HCEC 1CT (cell line): ENCODE measurements around the gene RMI2.
A peak's percentile ranks its signal among the peaks of the same experiment; 100 is the strongest.
"Not testable (repeated sequence)": the region's sequence is repeated elsewhere in the genome, so short reads cannot be mapped to it uniquely, and the experiment has no call there.

Source experiments
- DNase-seq: peaks from one replicate; pipeline ENCODE4 v3.0.0-alpha.2; 2017

Gene RMI2

DNA sequence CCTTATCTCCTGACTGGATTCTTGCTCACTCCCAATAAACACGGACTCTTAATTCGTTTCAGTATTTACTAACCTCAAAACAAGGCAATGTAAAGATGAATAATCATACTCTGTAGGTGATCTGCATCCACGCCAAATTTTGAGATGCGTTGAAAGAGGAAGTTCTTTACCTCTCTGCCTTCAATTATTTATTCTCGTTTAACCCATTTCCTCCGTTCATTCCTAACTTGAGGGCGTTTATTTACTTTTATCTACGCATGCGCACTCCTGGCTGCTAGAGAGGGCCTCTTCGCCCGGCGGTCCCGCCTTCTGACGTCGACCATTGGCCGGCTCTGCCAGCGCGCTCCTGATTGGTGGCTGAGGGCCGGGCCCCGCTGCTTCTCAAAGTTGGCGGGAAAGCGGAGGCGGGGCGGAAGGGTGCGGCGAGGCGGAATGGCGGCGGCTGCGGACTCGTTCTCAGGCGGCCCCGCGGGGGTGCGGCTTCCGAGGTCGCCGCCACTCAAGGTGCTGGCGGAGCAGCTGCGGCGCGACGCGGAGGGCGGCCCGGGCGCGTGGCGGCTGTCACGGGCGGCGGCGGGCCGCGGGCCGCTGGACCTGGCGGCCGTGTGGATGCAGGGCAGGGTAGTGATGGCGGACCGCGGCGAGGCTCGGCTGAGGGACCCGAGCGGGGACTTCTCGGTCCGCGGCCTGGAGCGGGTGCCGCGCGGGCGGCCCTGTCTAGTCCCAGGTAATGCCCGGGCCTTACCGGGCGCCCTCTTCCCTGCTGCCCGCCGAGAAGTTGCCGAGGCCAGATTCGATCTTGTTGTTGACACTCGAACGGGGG, at the start of gene RMI2:
TSS of gene RMI2 (plus strand) at position 420 of the 823 bp plus-strand sequence. CDS start at position 433, 13 bp downstream.
- peak; percentile 95 for DNase-seq

GRCh38 chr16:11295672-11296071, 49.6 kb upstream of the RMI2 start:
- no peak for DNase-seq

DNA sequence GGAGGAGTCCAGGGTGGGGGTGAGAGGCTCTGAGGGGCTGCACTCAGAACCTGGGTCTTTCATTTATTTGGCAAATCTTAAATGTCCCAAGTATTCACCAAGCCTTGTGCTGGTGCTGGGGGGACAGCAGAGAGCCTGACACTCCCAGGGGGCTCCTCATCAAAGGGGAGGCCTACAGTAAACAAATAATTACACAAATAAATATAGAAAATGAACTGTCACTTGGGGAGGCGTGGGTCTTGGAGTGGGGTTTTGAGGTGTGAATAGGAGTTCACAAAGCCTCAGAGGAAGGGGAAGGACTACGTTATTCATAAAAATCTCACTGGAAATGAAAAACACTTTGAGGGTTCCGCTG, 48.9 kb upstream of the RMI2 start:
- no peak for DNase-seq

DNA sequence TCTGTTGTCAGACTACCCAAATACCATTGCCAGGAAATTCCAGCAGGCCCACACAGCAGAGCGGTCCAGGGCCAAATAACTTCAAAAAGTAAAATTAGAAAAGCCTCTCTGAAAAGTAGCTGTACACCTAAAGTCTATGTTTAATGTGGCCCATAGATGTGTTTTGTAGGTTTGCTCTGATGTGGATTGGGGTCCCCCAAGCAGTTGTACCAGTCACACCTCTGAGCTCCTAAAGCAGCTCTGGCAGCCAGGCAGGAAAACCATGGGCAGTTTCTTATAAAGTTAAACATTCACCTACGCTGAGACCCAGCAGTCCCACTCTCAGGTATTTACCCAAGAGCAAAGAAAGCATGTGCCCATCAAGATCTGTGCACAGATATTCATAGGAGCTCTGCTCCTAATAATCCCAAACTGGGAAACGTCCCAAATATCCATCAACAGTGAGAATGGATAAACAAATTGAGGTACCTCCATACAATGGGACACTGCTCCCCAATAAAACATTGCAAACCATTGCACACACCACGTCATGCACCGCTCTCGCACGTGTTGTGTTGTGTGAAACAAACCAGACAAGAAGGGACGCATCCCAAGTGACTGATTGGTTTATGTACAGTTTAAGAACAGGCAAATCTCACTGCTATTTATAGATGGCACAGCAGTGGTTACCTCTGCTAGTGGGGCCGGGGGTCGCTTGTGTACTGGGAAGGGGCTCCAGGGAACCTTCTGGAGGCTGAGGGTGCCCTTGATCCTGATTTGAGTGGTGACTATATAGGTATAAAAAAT, 48.4 kb upstream of the RMI2 start:
- DNase-seq, result no peak

DNA sequence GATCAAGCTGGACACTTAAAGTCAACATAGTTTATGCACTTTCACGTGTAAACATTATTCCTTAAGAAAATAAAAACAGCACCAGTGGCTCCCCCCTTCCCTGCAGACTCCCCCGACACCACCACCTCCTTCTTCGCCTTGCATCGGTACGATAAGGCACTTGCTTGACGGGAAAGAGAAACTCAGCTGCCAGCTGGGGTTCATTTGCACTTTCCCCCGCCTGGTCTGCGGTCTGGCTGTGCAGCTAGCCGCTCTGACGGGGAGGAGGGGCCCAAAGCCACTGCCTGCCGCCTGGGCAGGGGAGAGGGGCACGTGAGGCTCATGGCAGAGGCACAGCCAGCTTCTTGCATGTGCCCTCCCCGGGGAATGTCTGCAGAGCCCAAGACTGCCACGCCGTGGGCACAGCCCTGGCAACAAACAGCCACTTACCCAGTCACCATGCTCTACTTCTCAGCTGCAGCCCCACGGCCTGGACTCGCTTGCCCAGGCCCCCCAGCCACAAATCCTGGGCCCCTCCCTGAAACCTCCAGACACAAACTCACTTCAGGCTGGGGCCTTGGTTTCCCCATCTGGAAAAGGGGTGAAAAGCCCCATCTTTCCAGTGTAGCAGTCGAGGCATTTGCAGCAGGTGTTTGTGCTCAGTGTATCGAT, 47.6 kb upstream of the RMI2 start:
- peak; percentile 12 for DNase-seq

DNA sequence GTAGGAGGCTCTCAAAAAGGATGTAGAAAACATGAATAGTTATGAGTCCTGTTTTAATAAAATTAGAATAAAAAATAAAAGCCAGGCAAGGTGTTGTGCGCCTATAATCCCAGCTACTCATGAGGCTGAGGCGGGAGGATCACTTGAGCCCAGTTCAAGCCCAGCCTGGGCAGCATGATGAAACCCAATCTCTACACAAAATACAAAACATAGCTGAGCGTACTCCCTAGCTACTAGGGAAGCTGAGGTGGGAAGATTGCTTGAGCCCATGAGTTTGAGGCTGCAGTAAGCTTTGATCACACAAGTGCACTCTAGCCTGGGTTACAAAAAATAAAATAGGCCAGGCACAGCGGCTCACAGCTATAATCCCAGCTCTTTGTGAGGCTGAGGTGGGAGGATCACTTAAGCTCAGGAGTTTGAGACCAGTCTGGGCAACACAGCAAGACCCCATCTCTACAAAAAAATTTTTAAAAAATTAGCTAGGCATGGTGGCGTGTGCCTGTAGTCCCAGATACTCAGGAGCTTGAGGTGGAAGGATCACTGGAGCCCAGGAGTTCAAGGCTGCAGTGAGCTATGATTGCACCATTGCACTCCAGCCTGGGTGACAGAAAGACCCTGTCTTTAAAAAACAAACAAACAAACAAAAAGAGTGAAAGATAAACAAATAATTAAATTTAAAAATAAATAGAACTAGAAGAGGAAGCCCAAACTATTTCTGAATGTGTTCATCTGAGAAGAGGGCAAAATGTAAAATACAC, 46.9 kb upstream of the RMI2 start:
- no peak for DNase-seq

DNA sequence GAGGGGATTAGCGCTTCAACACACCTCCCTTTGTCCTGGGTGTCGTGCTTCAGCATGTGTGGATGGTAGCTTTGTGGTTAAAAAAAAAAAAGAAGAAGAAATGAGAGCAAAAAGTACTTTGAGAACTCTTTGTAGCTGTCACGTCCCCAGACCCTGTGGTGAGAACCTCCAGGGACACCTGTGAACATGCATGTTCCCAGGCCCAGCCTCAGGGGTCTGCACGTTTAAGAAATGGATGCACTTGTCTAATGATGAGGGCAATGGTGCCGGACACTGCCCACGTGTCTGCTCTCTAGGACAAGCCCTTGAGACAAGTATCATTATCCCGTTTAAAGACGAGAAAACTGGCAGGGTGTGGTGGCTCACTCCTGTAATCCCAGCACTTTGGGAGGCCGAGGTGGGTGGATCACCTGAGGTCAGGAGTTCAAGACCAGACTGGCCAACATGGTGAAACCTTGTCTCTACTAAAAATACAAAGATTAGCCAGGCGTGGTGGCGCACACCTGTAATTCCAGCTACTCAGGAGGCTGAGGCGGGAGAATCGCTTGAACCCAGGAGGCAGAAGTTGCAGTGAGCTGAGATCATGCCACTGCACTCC, 46.2 kb upstream of the RMI2 start:
- DNase-seq, result not testable (repeated sequence)

DNA sequence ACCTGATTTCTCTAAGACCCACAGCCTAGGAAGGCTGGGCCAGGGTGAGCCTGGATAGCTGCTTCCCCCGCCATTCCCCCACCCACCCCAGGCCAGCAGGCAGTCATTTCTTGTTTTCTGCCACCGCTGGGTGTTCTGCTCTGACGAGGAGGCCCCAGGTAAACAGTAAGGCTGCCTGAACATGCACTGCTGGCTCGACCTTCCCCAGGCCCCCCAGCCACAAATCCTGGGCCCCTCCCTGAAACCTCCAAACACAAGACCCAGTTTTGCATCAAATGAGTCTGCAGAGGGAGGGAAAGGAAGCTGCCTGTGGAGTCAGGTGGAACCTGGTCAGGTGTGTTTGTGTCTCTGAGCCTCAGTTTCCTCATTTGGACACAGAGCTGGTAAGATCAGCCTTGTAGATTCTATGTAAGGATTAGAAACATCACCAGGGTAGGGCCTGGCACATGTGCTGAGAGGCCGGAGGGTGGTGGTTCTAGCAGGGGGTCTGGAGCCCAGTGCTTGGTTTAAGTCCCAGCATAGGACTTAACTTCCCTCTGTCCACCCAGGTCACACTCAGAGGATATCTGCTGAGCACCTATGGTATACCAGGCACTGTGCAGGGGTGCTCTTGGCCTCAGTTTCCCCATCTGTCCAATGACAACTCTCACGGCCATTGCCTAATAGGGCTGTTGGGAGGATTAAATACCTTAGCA, 45.2 kb upstream of the RMI2 start:
- no peak for DNase-seq

DNA sequence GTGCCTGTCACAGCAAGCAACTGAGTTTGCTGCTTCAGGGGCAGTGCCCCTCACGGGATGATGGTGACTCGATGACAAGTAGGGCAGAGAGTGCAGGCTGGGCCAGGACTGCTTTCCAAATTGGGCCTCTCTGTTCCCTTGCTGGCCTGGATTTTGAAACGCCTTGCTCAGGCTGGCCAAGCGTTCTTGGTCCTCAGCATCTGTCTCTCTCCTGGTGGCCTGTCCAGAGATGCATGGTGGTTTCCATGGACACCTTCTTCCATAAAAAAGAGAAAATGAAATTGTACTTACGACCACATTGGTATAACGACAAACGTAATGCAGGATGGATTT, 44.7 kb upstream of the RMI2 start:
- no peak for DNase-seq

GRCh38 chr16:11301645-11302501, 43.4 kb upstream of the RMI2 start:
- DNase-seq, result no peak

GRCh38 chr16:11302977-11303376, 42.3 kb upstream of the RMI2 start:
- DNase-seq, result no peak

GRCh38 chr16:11303405-11304138, 41.7 kb upstream of the RMI2 start:
- DNase-seq, result no peak

- no peak for DNase-seq
These were observed 38.9 kb upstream of the RMI2 start for GRCh38 chr16:11306381-11306780.

DNA sequence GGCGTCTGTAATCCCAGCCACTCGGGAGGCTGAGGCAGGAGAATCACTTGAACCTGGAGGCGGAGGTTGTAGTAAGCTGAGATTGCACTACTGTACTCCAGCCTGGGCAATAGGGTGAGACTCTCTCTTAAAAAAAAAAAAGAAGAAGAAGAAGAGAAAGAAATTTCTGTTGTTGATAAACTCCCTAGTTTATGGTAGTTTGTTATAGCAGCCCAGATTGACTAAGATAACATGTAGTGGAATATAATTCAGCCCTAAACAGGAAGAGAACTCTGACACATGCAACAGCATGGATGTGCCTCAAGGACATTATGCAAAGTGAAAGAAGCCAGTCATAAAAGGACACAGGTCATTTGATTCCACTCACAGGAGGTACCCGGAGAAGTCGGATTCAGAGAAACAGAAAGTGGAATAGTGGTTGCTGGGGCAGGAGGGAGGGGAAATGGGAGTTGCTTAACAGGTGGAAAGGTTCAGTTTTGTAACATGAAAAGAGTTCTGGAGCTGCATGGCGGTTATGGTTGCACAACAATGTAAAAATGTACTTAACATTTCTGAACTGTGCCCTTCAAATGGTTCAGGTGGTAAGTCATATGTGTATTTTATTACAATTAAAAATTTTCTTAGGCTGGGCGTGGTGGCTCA, 38.1 kb upstream of the RMI2 start:
- DNase-seq, result no peak

DNA sequence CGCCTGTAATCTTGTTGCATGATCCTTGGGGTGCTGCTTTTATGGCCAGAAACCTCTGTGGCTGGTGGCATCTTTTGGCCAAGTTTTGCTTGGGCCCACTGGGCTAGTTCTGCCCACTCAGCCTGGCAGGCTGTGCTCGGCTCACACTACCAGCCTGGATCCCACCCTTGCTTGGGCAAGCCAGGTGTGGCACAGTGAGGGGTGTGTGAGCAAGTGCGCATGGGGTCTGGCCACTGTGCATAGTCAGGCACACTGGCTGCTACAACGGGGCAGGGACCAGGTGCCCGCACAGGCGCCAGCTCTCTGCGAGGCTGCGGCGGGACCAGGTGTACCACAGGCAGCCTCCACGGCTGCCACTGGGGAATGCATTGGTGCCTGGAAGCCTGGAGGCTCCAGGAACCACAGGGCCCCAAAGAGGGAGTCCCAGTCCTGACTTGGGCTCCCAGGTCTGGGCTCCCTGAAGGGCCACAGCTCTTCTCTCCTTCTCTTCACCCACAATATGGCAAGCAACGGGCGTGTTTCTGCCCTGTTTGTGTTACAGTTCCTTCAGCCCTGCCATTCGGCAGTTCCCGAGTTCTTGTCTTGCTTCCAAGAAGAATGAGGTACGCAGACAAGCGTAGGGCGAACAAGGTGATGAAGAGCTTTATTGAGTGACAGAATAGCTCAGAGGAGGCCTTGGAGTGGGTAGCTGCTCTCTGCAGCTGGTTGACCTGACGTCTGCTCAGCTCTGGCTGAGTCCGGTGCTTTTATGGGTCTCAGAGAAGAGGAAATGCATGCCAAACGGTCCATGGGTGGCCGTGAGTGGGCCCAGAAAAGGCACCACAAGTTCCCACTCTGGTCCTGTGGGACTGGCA, 37.4 kb upstream of the RMI2 start:
- DNase-seq, result no peak

GRCh38 chr16:11308493-11309283, 36.6 kb upstream of the RMI2 start:
- no peak for DNase-seq

DNA sequence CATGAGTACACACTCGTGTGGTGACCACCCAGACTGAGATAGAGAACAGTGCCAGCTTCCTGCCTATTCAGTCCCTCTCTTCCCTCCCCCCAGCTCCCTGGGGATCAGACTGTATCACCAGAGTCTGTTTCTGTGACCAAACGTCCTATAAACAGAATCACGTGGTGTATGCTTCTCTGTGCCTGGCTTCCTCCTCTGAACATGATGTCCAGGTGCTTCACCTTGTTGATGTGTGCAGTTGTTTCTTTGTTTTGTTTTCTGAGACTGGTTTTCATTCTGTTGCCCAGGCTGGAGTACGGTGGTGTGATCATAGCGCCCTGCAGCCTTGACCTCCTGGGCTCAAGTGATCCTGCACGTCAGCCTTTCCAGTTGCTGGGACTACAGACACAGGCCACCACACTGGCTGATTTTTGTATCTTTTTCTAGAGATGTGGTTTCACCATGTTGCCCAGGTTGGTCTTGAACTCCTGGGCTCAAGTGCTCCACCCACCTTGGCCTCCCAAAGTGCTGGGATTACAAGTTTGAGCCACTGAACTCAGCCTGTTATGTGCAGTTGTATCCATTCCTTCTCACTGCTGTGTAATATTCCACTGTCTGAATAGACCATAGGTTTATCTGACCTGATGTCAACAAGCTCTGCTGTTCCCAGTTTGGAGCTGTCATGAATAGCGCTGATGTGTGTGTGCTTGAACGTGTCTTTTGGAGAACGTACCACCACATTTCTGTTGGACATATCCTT, 35.2 kb upstream of the RMI2 start:
- no peak for DNase-seq
